Panc1 (cell line): ENCODE measurements around the gene FBXO47. TPM values are rescaled to one million over a fixed set of nuclear protein-coding genes. Genes with fewer than 3 reads are reported as not detected.

ENCODE experiments used
- ATAC-seq: fragments of 200-7000 bp; cut with Tn5 transposase; 2 replicates; pipeline ENCODE4 v1.9.1; 2020; ENCODE audit warnings: mild to moderate bottlenecking, moderate library complexity
- BruUV-seq: library from RNA; stranded (reverse); fragments of 400-500 nt; replicated peaks from 2 replicates; lab custom pipeline; 2021; lab: Mats Ljungman, UMichigan
- CTCF ChIA-PET: fragments of 300-600 bp; sonication (Branson Sonifier 250); formaldehyde crosslinking; loops from one replicate; lab custom pipeline; 2022; ENCODE audit warnings: antibody characterized with exemption; lab: Charles Lee
- POLR2A ChIA-PET: fragments of 300-600 bp; sonication (Branson Sonifier 250); formaldehyde crosslinking; loops from one replicate; lab custom pipeline; 2022; ENCODE audit warnings: antibody characterized with exemption; lab: Charles Lee
- DNase-seq: peaks from one replicate; pipeline ENCODE4 v3.0.0-alpha.2; 2010; ENCODE audit warnings: low read depth, low spot score
- H3K27ac ChIP-seq: 2 replicates; pipeline ENCODE4 v1.5.1; 2011; ENCODE audit warnings: mild to moderate bottlenecking, low read length, inconsistent platforms
- H3K27me3 ChIP-seq: fragments of 200-500 bp; sonication (Bioruptor generic); 2 replicates; pipeline ENCODE4 v1.6.0; 2014; ENCODE audit warnings: low read length, inconsistent platforms; ENCODE audit not compliant: control insufficient read depth, insufficient read depth
- H3K36me3 ChIP-seq: fragments of 200-500 bp; sonication (Bioruptor generic); 2 replicates; pipeline ENCODE4 v1.5.1; 2014; ENCODE audit warnings: inconsistent platforms, mild to moderate bottlenecking, low read length, moderate library complexity; ENCODE audit not compliant: control insufficient read depth, insufficient read depth
- H3K4me1 ChIP-seq: 2 replicates; pipeline ENCODE4 v1.5.1; 2011; ENCODE audit warnings: inconsistent platforms, mild to moderate bottlenecking, low read length, moderate library complexity; ENCODE audit not compliant: control insufficient read depth, insufficient read depth
- H3K4me3 ChIP-seq, 2 experiments: 2 replicates each; pipeline ENCODE4 v1.5.1; 2011 to 2012; ENCODE audit warnings: low read depth in 2 of 2, low read length in 2 of 2, mild to moderate bottlenecking in 2 of 2, inconsistent platforms in 1 of 2, moderate library complexity in 1 of 2
- H3K9me3 ChIP-seq: fragments of 200-500 bp; sonication (Bioruptor generic); 2 replicates; pipeline ENCODE4 v1.5.1; 2014; ENCODE audit warnings: low read depth, mild to moderate bottlenecking, inconsistent platforms, low read length, moderate library complexity; ENCODE audit not compliant: control insufficient read depth, insufficient read depth
- CTCF ChIP-seq: fragments of 450-650 bp; IDR thresholded peaks from 2 replicates; pipeline ENCODE4 v1.5.1; 2017; ENCODE audit warnings: mild to moderate bottlenecking
- POLR2AphosphoS5 ChIP-seq: IDR thresholded peaks from 2 replicates; pipeline ENCODE4 v1.6.1; 2012; ENCODE audit warnings: mild to moderate bottlenecking, low read depth, low read length, moderate library complexity
- REST ChIP-seq, 2 experiments: IDR thresholded peaks; 2 replicates each; pipeline ENCODE4 v1.6.1; 2011 to 2012; ENCODE audit warnings: low read depth in 2 of 2, control low read depth in 1 of 2, low read length in 1 of 2, mild to moderate bottlenecking in 1 of 2, moderate library complexity in 1 of 2; ENCODE audit not compliant: insufficient read depth in 1 of 2
- SIN3A ChIP-seq: IDR thresholded peaks from 2 replicates; pipeline ENCODE4 v1.6.1; 2012; ENCODE audit warnings: low read depth, mild to moderate bottlenecking, low read length, moderate library complexity, borderline replicate concordance; ENCODE audit not compliant: insufficient read depth
- TCF7L2 ChIP-seq: IDR thresholded peaks from 2 replicates; pipeline ENCODE4 v1.6.1; 2011; ENCODE audit warnings: mild to moderate bottlenecking, low read depth, low read length, inconsistent platforms
- in situ Hi-C: cut with HindIII; loops from 2 replicates; pipeline ENCODE4 v1.10.0; 2016; ENCODE audit warnings: low sequenced_read_pairs, low pct_unique_long_range_greater_than_20kb
- intact Hi-C: fragments of 100-400 bp; cut with micrococcal nuclease; formaldehyde crosslinking; loops from one replicate; pipeline ENCODE4 v1.10.0; 2022; ENCODE audit not compliant: unreplicated experiment
- total RNA-seq: library from RNA; stranded (reverse); gene quantifications from one replicate; pipeline ENCODE4 v1.2.1, GENCODE V29; 2021; ENCODE audit not compliant: unreplicated experiment

Gene FBXO47
- total RNA-seq, 1 experiment from 2014 or later = not detected

- Histone ChIP-seq H3K27ac (no peak overlapping the region), H3K36me3 (no peaks in the 10 kb centered on the region), H3K9me3 (no peaks in the 10 kb centered on the region), H3K4me1 (no peaks in the 10 kb centered on the region), H3K4me3 (no peak overlapping the region), H3K27me3 (no peaks in the 10 kb centered on the region)
- intact Hi-C loops (no loop called here), in situ Hi-C loops (no loop called here)
- ChIA-PET CTCF (no interaction called here), POLR2A (interaction anchor here (0.6 kb wide), 1 partner anchor 42 kb away, joined by 10 read pairs; no protein-coding TSS in a partner anchor)
- BruUV-seq = no TSS peak
- TF ChIP-seq POLR2AphosphoS5 (no peak), CTCF (no peak), SIN3A (no peak), REST (IDR thresholded peaks at IDR 0.05; ENCODE audit: insufficient read depth in 1 of 2, low read depth in 2 of 2, low read length in 1 of 2) (no peak), TCF7L2 (no peak)
- DNase-seq = no peak
- ATAC-seq = no peak
These were observed 47.0 kb upstream of the FBXO47 start for GRCh38 chr17:39014044-39014794.

- Histone ChIP-seq H3K9me3 (no peaks in the 10 kb centered on the region), H3K4me1 (no peaks in the 10 kb centered on the region), H3K4me3 (no peak overlapping the region), H3K36me3 (no peaks in the 10 kb centered on the region), H3K27ac (no peak overlapping the region), H3K27me3 (no peaks in the 10 kb centered on the region)
- intact Hi-C loops (no loop called here), in situ Hi-C loops (no loop called here)
- no peak for DNase-seq
- ATAC-seq = no peak
- TF ChIP-seq TCF7L2 (no peak), POLR2AphosphoS5 (no peak), CTCF (no peak), REST (IDR thresholded peaks at IDR 0.05; ENCODE audit: insufficient read depth in 1 of 2, low read depth in 2 of 2, low read length in 1 of 2) (no peak), SIN3A (no peak)
- BruUV-seq = no TSS peak
- ChIA-PET CTCF (no interaction called here), POLR2A (no interaction called here)
These were observed 45.5 kb upstream of the FBXO47 start for GRCh38 chr17:39012725-39013124.
